ENCODE data around the gene JAML. TPM values are rescaled to one million over a fixed set of nuclear protein-coding genes. Genes with fewer than 3 reads are reported as not detected.
A peak's percentile ranks its signal among the peaks of the same experiment; 100 is the strongest.

JAML gene
- total and polyA plus RNA-seq, 8 donors = 3.7 to 47.2 (median 7.1) TPM

- H3K4me3 ChIP-seq = peak overlapping the region in 1 of 2 donors; percentile 31
These were observed 819 bp downstream of the JAML start for GRCh38 chr11:118223992-118224391.

GRCh38 chr11:118223570-118223969, 1.2 kb downstream of the JAML start:
- H3K4me3 ChIP-seq = peak overlapping the region in 1 of 2 donors; percentile 31

More at GRCh38 chr11:118223992-118224391, 819 bp downstream of the JAML start:
- DNase-seq (no peak), ATAC-seq (peak; percentile 9)
- intact Hi-C loops (cut with DNase I) = no loop called here
- Histone ChIP-seq H3K9me3 (no peaks in the 10 kb centered on the region), H3K4me1 (peaks cover 0 to 81% of the 10 kb centered on the region in 2 donors), H3K27ac (peak overlapping the region in 1 of 2 donors; percentile 81), H3K36me3 (no peaks in the 10 kb centered on the region), H3K27me3 (no peaks in the 10 kb centered on the region)
- no peak for TF ChIP-seq CTCF (IDR thresholded peaks at IDR 0.05)

GRCh38 chr11:118222437-118222836, 2.4 kb downstream of the JAML start:
- no peak for ATAC-seq
- Histone ChIP-seq H3K4me3 (no peak overlapping the region), H3K36me3 (no peaks in the 10 kb centered on the region), H3K27ac (no peak overlapping the region), H3K27me3 (no peaks in the 10 kb centered on the region), H3K4me1 (peaks cover 0 to 80% of the 10 kb centered on the region in 2 donors), H3K9me3 (no peaks in the 10 kb centered on the region)
- no peak for TF ChIP-seq CTCF (IDR thresholded peaks at IDR 0.05)
- intact Hi-C loops (cut with DNase I) = no loop called here
- no peak for DNase-seq

More at GRCh38 chr11:118223570-118223969, 1.2 kb downstream of the JAML start:
- H3K27ac ChIP-seq = peak overlapping the region in 1 of 2 donors; percentile 81
- no peaks in the 10 kb centered on the region for H3K27me3 ChIP-seq
- no peaks in the 10 kb centered on the region for H3K36me3 ChIP-seq
- TF ChIP-seq CTCF (IDR thresholded peaks at IDR 0.05) = no peak
- no peaks in the 10 kb centered on the region for H3K9me3 ChIP-seq
- intact Hi-C loops (cut with DNase I) = no loop called here
- H3K4me1 ChIP-seq = peaks cover 0 to 80% of the 10 kb centered on the region in 2 donors
- DNase-seq (no peak), ATAC-seq (no peak)

- DNase-seq (no peak), ATAC-seq (no peak)
- no peaks in the 10 kb centered on the region for H3K9me3 ChIP-seq
- peaks cover 0 to 80% of the 10 kb centered on the region in 2 donors for H3K4me1 ChIP-seq
- no peak for TF ChIP-seq CTCF (IDR thresholded peaks at IDR 0.05)
- no peaks in the 10 kb centered on the region for H3K27me3 ChIP-seq
- no peaks in the 10 kb centered on the region for H3K36me3 ChIP-seq
- no peak overlapping the region for H3K4me3 ChIP-seq
- H3K27ac ChIP-seq = no peak overlapping the region
- intact Hi-C loops (cut with DNase I) = no loop called here
These were observed 3.4 kb downstream of the JAML start for GRCh38 chr11:118221419-118221818.

GRCh38 chr11:118219732-118220131, 5.1 kb downstream of the JAML start:
- no peak for ATAC-seq
- TF ChIP-seq CTCF (IDR thresholded peaks at IDR 0.05) = no peak
- no peaks in the 10 kb centered on the region for H3K9me3 ChIP-seq
- peaks cover 0 to 83% of the 10 kb centered on the region in 2 donors for H3K4me1 ChIP-seq
- H3K4me3 ChIP-seq = no peak overlapping the region
- intact Hi-C loops (cut with DNase I) = no loop called here
- DNase-seq = no peak
- no peaks in the 10 kb centered on the region for H3K36me3 ChIP-seq
- no peaks in the 10 kb centered on the region for H3K27me3 ChIP-seq
- H3K27ac ChIP-seq = peak overlapping the region in 1 of 2 donors; percentile 38

Measured in left lung (tissue), 10 donors.